Middle frontal gyrus (tissue), 1 donor: ENCODE data around the gene ACSL6.

Experiments used
- DNase-seq: peaks from one replicate; pipeline ENCODE4 v3.0.0-alpha.2; 2015; ENCODE audit warnings: low spot score; ENCODE audit errors: extremely low spot score

ACSL6 gene, protein sequence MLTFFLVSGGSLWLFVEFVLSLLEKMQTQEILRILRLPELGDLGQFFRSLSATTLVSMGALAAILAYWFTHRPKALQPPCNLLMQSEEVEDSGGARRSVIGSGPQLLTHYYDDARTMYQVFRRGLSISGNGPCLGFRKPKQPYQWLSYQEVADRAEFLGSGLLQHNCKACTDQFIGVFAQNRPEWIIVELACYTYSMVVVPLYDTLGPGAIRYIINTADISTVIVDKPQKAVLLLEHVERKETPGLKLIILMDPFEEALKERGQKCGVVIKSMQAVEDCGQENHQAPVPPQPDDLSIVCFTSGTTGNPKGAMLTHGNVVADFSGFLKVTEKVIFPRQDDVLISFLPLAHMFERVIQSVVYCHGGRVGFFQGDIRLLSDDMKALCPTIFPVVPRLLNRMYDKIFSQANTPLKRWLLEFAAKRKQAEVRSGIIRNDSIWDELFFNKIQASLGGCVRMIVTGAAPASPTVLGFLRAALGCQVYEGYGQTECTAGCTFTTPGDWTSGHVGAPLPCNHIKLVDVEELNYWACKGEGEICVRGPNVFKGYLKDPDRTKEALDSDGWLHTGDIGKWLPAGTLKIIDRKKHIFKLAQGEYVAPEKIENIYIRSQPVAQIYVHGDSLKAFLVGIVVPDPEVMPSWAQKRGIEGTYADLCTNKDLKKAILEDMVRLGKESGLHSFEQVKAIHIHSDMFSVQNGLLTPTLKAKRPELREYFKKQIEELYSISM

DNA sequence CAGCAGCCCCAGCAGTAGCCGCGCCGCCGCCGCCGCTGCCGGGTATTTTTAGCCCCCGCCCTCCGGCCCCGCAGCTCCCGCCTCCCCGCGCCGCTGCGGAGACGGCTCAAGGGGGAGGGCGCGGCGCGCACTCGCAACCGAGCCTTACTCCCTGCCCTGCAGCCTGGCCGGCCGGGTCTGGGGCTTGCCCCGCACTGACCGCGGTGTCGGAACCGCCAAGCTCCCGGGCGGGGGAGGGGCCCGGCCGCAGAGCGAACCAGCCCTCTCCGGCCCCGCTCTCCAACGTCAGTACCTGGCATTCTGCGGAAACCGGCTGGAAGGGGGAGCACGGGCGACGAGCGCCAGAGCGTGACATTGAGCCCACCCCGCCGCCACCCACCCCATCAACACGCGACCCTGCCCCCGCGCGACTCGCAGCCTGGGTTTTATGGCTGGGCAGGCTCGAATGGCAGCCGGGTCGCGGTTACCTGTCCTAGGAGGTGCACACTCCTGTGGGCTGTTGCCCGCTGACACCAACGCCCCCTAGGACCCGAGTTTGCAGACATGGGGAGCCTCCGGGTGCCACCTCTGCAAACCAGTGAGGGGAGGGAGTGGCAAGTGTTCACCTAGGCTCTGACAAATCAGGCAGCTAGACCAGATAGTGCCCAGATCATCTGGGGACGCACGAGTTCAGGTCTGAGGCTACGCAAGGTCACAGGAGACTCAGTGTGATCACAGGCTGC, at the start of gene ACSL6:
Gene ACSL6 (minus strand): TSS at position 37 of the 722 bp plus-strand sequence. CDS start 105 bp downstream, outside the sequence.
- no peak for DNase-seq

GRCh38 chr5:132060501-132061161, 49.2 kb upstream of the ACSL6 start, which contains the start of gene IL3:
IL3 (plus strand) TSS chr5:132060655; CDS start chr5:132060707, 52 bp downstream.
- DNase-seq = no peak

DNA sequence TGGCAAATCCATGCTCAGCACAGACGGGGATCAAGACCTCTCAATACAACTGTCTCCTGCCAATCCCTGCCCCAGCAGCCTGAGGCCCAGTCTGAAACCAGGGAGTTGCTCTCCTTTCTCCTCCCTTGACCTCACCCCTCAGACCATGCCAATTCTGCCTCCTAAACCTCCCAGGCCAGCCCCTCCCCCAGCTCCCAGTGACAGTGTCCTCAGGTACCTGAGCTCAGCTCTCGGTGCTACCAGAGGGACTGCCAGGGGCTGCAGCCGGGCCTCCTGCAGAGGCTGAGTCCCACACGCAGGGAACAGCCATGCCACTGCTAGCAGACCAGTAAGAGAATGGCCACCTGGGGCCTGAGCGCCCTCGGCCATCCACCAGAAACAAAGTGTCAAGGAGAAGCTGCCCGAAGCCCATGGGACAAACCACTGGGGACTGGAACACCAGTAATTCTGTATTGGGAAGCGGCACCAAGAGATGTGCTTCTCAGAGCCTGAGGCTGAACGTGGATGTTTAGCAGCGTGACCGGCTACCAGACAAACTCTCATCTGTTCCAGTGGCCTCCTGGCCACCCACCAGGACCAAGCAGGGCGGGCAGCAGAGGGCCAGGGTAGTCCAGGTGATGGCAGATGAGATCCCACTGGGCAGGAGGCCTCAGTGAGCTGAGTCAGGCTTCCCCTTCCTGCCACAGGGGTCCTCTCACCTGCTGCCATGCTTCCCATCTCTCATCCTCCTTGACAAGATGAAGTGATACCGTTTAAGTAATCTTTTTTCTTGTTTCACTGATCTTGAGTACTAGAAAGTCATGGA, 48.4 kb upstream of the ACSL6 start:
- no peak for DNase-seq

DNA sequence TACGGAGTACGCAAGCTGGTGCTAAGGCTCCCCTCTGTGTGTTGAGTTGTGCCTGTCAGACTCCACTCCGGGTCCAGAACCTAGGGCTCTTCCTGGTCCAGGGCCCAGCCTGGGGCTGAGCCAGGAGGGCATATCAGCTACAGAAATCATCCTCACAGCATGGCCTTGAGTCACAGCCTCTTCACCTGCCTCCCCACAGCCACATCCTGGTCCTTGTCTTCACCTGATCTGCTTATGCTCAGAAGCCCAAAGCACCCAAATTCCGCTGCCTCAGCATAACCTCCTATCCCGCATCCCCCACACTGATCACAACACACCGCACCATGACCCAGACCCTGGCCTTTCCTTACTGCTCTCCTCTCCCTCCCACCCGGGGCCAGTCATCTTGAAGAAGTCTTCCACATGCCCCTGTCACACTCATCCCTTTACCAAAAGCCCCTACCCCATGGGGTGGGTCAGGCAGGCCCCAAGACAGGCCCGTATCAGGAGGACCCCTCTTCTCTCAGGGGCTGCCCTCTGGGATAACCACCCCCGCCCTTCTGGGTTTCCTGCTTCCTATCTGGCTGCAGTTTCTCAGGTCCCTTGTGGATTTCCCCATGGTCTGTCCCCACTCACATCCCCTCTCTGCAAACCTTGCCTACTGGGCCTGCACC, 47.7 kb upstream of the ACSL6 start:
- no peak for DNase-seq

DNA sequence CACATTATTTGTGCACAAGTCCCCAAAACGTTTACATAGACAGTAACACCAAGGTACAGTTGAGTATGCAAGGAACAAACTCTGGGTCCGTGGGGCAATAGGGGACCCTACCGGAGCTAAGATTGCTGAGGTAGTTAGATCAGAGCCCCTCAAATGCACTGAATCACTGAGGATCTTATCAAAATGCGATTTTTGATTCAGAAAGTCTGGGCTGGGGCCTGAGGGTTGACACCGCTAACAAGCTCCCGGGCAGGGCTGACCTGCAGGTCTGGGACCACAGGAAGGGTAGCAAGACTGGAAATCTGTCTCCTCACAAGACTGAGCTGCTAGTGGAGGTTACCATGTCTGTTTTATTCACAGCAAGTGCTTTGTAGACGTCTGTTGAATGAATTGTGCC, 47.2 kb upstream of the ACSL6 start:
- no peak for DNase-seq

- DNase-seq = no peak
Observed at GRCh38 chr5:132057498-132058255, 46.2 kb upstream of the ACSL6 start.

- no peak for DNase-seq
Observed at GRCh38 chr5:132056610-132057497, 45.4 kb upstream of the ACSL6 start.

- no peak for DNase-seq
Observed at GRCh38 chr5:132055808-132056609, 44.6 kb upstream of the ACSL6 start.

- DNase-seq = no peak
Observed at GRCh38 chr5:132055441-132055807, 44.0 kb upstream of the ACSL6 start.

DNA sequence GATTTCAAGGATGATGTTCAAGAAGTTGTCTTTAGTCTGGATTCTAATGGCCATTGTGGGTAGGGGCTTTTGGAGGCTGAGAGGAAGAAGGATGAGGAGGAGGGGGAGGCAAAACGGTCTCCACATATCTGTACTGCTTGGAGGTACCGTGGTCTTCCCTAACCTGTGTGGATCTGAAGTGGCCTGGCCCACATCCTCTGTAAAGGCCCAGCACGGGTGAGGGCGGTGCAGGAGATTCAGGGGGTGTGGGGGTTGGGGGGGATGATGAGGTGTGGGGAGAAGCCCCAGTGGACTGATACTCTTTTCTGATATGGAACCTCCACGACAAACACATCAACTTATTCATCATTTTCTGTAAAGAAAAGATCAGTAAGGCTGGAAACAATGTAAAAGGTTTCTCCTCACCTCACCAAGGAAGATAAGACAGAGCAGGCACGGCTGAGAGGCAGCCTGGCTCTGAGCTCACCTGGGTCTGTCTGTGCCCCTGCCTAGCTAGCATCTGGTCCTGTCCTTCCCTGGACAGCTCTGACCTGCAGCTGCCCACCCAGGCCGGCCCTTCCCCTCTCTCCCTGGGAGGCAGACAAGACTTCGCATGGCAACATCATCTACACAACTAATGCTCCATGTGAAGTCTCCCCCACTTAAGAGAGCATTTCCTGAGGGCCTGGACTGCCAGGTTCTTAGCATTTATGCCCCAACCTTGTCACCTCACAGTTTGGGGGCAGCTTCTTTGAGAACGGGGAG, 43.4 kb upstream of the ACSL6 start:
- no peak for DNase-seq

GRCh38 chr5:132054031-132054696, 42.7 kb upstream of the ACSL6 start:
- no peak for DNase-seq

- no peak for DNase-seq
Observed at GRCh38 chr5:132053483-132053882, 42.0 kb upstream of the ACSL6 start.

DNA sequence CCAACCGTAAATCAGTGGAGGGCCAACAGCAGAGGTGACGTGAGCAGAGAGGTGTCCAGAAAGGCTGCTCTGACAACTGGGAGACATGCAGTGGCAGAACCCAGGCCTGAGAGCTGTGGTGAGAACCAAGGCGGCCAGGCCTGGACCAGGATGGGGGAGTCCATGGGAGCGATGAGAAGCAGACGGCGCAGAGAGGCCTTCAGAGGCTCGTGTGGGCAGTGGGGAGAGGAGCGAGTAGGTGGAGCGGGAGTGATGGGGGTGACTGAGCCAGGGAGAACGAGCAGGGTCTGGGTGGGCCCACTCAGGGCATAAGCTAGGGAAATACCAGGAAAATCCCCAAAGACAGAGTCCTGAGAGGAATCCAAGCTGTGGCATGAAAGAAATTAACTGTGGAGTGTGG, 41.1 kb upstream of the ACSL6 start:
- no peak for DNase-seq

DNA sequence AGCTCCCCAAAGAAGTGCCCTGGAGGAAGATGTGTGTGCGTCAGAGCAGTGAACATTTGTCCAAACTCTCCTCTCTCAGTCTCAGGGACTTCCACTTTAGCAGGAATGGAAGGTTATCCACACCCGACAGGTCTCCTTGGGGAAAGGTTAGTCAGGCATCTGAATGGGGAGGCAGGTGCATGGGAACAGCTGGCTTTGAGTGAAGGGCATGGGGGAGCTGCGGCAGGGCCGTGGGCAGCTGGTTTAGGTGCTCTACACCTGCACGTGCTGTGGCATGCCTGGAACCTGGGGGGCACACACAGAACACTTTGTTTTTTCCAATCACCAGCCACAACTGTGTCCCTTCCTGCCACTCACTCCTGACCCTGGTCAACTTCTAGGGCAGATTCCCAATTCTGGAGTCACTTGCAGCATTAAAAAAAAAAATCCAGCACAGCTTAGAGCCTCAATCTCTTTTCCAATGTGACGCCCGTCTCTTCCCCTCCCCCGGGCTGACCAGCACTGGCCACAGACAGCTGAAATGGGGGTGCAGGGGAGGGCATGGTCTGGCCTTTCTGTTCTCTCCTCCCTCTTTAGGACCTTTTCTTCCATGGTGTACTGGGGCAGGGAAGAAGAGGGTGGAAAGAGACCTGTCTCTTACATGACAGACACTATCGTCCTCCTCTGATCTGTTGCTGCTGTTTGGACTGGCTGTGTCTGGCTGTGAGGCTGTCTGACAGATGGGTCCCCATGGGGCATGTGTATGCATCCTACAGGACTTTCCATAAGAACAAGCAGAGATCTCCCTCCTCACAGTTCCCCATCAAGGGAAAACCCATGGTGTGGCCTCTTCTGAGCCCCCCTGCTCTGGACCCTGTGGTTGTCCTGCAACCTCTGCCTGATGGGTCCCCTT, 39.4 kb upstream of the ACSL6 start:
- DNase-seq = no peak

- no peak for DNase-seq
Observed at GRCh38 chr5:132050136-132050535, 38.7 kb upstream of the ACSL6 start.
